ENCODE results near the gene TMEM120A.

The TMEM120A gene

DNA sequence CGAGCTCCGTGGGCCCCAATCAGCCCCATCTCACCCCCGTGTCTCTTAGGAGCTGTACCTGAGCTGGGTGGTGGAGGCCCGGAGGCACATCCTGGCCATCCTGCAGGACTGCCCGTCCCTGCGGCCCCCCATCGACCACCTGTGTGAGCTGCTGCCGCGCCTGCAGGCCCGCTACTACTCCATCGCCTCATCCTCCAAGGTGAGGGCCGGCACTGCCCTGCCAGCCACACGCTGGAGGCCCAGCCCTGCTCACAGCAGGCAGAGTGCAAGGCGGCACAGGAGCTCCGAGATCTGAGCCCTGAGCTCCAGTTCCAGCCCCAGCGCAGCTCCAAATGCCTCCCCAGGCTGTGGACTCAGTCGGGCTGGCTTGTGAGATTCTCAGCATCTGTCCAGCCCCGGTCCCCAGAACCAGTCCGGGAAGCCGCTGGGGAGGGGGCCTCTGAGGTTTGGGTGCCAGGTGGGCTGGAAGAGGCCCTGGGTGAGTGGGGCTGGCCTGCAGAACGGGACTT lies 9.3 kb downstream of the TMEM120A start:
- Histone ChIP-seq H3K27me3 (ENCODE audit: insufficient read depth, low read length, poor library complexity, severe bottlenecking) (no peaks in the 10 kb centered on the region), H3K79me2 (ENCODE audit: insufficient read depth, low read length) (no peaks in the 10 kb centered on the region), H3K9ac (ENCODE audit: low read depth, low read length, poor library complexity, severe bottlenecking) (no peak overlapping the region), H3K4me3 (ENCODE audit: low read length, poor library complexity, severe bottlenecking) (no peak overlapping the region), H3K4me1 (ENCODE audit: insufficient read depth, low read length, poor library complexity, severe bottlenecking) (no peaks in the 10 kb centered on the region), H3K9me3 (ENCODE audit: insufficient read depth, low read depth, low read length) (no peaks in the 10 kb centered on the region), H2AFZ (ENCODE audit: low read length) (no peak overlapping the region), H3K4me2 (ENCODE audit: low read depth, low read length, poor library complexity, severe bottlenecking) (no peak overlapping the region), H3K9me2 (replicated peaks; ENCODE audit: low read depth, low read length) (no peaks in the 10 kb centered on the region), H3K36me3 (ENCODE audit: insufficient read depth, low read length) (peaks cover 23% of the 10 kb centered on the region; the same call in 1 of the 2 replicates), H4K20me1 (ENCODE audit: insufficient read depth, low read length, poor library complexity, severe bottlenecking) (no peaks in the 10 kb centered on the region), H3F3A (ENCODE audit: low read depth) (no peaks in the 10 kb centered on the region)
- no peak for TF ChIP-seq EZH2phosphoT487 (IDR thresholded peaks at IDR 0.05; ENCODE audit: borderline replicate concordance)
- TF ChIP-seq, protein P1, sequence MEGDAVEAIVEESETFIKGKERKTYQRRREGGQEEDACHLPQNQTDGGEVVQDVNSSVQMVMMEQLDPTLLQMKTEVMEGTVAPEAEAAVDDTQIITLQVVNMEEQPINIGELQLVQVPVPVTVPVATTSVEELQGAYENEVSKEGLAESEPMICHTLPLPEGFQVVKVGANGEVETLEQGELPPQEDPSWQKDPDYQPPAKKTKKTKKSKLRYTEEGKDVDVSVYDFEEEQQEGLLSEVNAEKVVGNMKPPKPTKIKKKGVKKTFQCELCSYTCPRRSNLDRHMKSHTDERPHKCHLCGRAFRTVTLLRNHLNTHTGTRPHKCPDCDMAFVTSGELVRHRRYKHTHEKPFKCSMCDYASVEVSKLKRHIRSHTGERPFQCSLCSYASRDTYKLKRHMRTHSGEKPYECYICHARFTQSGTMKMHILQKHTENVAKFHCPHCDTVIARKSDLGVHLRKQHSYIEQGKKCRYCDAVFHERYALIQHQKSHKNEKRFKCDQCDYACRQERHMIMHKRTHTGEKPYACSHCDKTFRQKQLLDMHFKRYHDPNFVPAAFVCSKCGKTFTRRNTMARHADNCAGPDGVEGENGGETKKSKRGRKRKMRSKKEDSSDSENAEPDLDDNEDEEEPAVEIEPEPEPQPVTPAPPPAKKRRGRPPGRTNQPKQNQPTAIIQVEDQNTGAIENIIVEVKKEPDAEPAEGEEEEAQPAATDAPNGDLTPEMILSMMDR (conservative IDR thresholded peaks at IDR 0.05; ENCODE audit: low read length): no peak

DNA sequence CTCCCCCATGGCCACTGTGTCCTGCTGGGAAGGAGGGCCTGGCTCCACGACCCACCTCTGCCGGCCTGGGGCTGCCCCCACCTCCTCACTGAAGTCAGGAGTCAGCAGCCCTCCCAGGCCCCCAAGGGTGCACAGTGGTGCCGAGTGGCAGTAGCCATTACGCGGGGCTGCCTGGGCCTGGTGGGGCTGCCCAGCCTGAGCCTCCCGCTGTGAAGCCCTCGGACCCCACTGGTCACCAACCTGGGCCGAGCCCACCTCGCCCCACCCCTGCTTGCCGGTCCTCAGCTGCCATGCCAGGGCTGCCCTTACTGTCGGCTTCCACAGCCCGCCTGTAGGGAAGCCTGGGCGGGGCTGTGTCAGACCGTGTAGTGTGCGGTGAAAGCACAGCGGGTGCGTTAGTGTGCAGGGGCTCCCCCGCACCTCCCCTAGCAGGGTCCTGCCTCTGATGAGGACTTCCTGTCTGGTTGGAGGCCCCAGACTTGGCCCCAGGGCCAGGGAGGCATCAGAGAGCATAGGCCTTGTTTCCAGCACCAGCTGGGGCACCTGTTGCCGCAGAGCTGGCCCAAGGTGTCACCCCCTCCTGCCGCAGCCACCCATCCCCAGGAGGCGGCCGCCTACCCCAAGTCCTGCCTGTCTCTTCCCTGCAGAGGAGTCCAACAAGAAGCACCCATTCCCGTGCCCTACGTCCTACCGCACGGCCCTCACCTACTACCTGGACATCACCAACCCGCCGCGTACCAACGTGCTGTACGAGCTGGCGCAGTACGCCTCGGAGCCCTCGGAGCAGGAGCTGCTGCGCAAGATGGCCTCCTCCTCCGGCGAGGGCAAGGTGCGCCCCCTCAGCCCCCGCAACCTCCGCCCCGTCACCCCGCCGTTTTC lies 10.0 kb downstream of the TMEM120A start:
- H3K79me2 ChIP-seq (ENCODE audit: insufficient read depth, low read length): no peaks in the 10 kb centered on the region
- no peaks in the 10 kb centered on the region for H3K9me2 ChIP-seq (replicated peaks; ENCODE audit: low read depth, low read length)
- peaks cover 26% of the 10 kb centered on the region; the same call in 1 of the 2 replicates for H3K36me3 ChIP-seq (ENCODE audit: insufficient read depth, low read length)
- no peaks in the 10 kb centered on the region for H4K20me1 ChIP-seq (ENCODE audit: insufficient read depth, low read length, poor library complexity, severe bottlenecking)
- H3K4me2 ChIP-seq (ENCODE audit: low read depth, low read length, poor library complexity, severe bottlenecking): no peak overlapping the region
- no peak overlapping the region for H3K4me3 ChIP-seq (ENCODE audit: low read length, poor library complexity, severe bottlenecking)
- no peak overlapping the region for H2AFZ ChIP-seq (ENCODE audit: low read length)
- no peak overlapping the region for H3K9ac ChIP-seq (ENCODE audit: low read depth, low read length, poor library complexity, severe bottlenecking)
- no peaks in the 10 kb centered on the region for H3K9me3 ChIP-seq (ENCODE audit: insufficient read depth, low read depth, low read length)
- H3K27me3 ChIP-seq (ENCODE audit: insufficient read depth, low read length, poor library complexity, severe bottlenecking): no peaks in the 10 kb centered on the region
- no peaks in the 10 kb centered on the region for H3K4me1 ChIP-seq (ENCODE audit: insufficient read depth, low read length, poor library complexity, severe bottlenecking)
- no peaks in the 10 kb centered on the region for H3F3A ChIP-seq (ENCODE audit: low read depth)
- no peak for TF ChIP-seq EZH2phosphoT487 (IDR thresholded peaks at IDR 0.05; ENCODE audit: borderline replicate concordance)
- TF ChIP-seq, protein P1 (conservative IDR thresholded peaks at IDR 0.05; ENCODE audit: low read length): no peak

DNA sequence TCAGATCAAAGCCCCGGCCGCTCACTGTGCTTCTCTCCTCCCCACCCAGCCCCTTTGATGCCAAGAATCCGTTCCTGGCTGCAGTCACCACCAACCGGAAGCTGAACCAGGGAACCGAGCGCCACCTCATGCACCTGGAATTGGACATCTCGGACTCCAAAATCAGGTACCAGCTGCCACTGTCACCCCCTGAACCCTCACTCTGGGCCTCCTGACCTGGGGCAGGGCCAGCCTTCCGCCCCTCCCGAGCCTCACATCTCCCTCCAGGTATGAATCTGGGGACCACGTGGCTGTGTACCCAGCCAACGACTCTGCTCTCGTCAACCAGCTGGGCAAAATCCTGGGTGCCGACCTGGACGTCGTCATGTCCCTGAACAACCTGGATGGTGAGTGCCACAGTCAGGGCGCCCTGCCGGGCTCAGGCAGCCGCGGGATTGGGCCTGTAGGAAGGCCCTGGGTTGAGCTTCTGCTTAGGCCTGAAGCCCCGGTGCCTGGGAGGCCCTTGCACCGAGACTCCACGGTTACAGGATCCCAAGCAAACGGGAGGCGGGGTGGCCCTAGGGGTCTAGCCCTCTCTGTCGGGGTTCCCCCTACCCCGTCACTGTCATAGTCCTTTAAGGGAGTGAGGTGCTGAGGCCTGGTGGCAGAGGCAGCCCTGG lies 10.8 kb downstream of the TMEM120A start:
- no peak for TF ChIP-seq EZH2phosphoT487 (IDR thresholded peaks at IDR 0.05; ENCODE audit: borderline replicate concordance)
- TF ChIP-seq, protein P1 (conservative IDR thresholded peaks at IDR 0.05; ENCODE audit: low read length): no peak
- Histone ChIP-seq H3K4me3 (ENCODE audit: low read length, poor library complexity, severe bottlenecking) (no peak overlapping the region), H3K27me3 (ENCODE audit: insufficient read depth, low read length, poor library complexity, severe bottlenecking) (no peaks in the 10 kb centered on the region), H3K9ac (ENCODE audit: low read depth, low read length, poor library complexity, severe bottlenecking) (no peak overlapping the region), H4K20me1 (ENCODE audit: insufficient read depth, low read length, poor library complexity, severe bottlenecking) (no peaks in the 10 kb centered on the region), H2AFZ (ENCODE audit: low read length) (no peak overlapping the region), H3F3A (ENCODE audit: low read depth) (no peaks in the 10 kb centered on the region), H3K79me2 (ENCODE audit: insufficient read depth, low read length) (no peaks in the 10 kb centered on the region), H3K9me3 (ENCODE audit: insufficient read depth, low read depth, low read length) (no peaks in the 10 kb centered on the region), H3K9me2 (replicated peaks; ENCODE audit: low read depth, low read length) (no peaks in the 10 kb centered on the region), H3K4me2 (ENCODE audit: low read depth, low read length, poor library complexity, severe bottlenecking) (no peak overlapping the region), H3K36me3 (ENCODE audit: insufficient read depth, low read length) (peaks cover 26% of the 10 kb centered on the region; the same call in 1 of the 2 replicates), H3K4me1 (ENCODE audit: insufficient read depth, low read length, poor library complexity, severe bottlenecking) (no peaks in the 10 kb centered on the region)

All from Loucy (cell line).